ENCODE measurements around the gene PSMD4.
A peak's percentile ranks its signal among the peaks of the same experiment; 100 is the strongest.

The PSMD4 gene

DNA sequence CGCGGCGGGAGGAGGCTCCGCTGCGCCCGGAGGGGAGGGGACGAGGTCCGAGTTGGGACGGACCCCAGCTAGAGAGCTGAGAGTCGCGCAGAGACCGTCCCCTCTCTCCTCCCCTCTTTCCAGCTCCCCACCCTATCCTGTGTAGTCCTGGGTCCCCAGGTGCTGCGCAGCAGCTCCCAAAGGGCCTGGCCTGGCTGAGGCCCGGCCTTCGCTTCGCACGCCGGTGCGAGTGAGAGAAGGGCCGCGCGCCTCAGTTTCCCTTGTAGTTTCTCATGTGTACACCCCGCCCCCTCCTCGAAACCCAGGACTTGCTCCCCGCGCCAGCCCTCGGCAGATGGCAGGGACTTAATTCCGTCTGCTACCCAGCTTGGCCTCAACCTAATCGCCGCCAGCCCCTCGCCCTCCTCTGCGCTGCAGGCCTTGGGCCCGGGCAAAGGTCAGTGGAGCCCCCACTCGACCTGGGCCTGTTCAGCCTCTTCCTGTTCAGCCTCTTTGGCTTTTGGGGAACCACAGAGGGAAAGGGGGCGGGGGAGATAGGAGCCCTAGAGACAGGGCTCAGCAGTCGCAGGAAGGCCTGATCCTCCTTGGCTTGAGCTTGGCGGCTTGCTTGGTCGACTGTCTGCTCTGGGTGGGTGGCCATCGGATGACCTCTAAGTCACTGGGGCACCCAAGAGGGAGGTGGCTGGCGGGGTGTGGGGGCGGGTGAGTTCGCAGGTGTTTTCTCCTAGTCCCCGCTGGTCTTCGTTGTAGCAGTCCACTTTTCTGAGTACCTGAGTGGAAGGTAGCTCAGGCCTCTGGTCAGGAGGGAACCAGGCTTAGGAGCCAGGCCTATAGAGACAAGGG is 28.6 kb downstream of the PSMD4 start:
- Histone ChIP-seq H3K79me2 (ENCODE audit: insufficient read depth, low read length) (peaks cover 40% of the 10 kb centered on the region), H3K36me3 (ENCODE audit: insufficient read depth, low read length) (peaks cover 22% of the 10 kb centered on the region; the same call in 1 of the 2 replicates), H3F3A (ENCODE audit: low read depth) (peaks cover 3% of the 10 kb centered on the region; the same call in 1 of the 2 replicates), H3K4me2 (ENCODE audit: low read depth, low read length, poor library complexity, severe bottlenecking) (peak overlapping the region; percentile 96), H3K9ac (ENCODE audit: low read depth, low read length, poor library complexity, severe bottlenecking) (peak overlapping the region; percentile 91), H3K4me3 (ENCODE audit: low read length, poor library complexity, severe bottlenecking) (peak overlapping the region; percentile 89), H4K20me1 (ENCODE audit: insufficient read depth, low read length, poor library complexity, severe bottlenecking) (peaks cover 35% of the 10 kb centered on the region), H2AFZ (ENCODE audit: low read length) (peak overlapping the region; percentile 68), H3K9me3 (ENCODE audit: insufficient read depth, low read depth, low read length) (no peaks in the 10 kb centered on the region), H3K9me2 (replicated peaks; ENCODE audit: low read depth, low read length) (no peaks in the 10 kb centered on the region), H3K27me3 (ENCODE audit: insufficient read depth, low read length, poor library complexity, severe bottlenecking) (no peaks in the 10 kb centered on the region), H3K4me1 (ENCODE audit: insufficient read depth, low read length, poor library complexity, severe bottlenecking) (peaks cover 19% of the 10 kb centered on the region)
- TF ChIP-seq, protein P1, sequence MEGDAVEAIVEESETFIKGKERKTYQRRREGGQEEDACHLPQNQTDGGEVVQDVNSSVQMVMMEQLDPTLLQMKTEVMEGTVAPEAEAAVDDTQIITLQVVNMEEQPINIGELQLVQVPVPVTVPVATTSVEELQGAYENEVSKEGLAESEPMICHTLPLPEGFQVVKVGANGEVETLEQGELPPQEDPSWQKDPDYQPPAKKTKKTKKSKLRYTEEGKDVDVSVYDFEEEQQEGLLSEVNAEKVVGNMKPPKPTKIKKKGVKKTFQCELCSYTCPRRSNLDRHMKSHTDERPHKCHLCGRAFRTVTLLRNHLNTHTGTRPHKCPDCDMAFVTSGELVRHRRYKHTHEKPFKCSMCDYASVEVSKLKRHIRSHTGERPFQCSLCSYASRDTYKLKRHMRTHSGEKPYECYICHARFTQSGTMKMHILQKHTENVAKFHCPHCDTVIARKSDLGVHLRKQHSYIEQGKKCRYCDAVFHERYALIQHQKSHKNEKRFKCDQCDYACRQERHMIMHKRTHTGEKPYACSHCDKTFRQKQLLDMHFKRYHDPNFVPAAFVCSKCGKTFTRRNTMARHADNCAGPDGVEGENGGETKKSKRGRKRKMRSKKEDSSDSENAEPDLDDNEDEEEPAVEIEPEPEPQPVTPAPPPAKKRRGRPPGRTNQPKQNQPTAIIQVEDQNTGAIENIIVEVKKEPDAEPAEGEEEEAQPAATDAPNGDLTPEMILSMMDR (conservative IDR thresholded peaks at IDR 0.05; ENCODE audit: low read length): no peak
- no peak for TF ChIP-seq EZH2phosphoT487 (IDR thresholded peaks at IDR 0.05; ENCODE audit: borderline replicate concordance)

DNA sequence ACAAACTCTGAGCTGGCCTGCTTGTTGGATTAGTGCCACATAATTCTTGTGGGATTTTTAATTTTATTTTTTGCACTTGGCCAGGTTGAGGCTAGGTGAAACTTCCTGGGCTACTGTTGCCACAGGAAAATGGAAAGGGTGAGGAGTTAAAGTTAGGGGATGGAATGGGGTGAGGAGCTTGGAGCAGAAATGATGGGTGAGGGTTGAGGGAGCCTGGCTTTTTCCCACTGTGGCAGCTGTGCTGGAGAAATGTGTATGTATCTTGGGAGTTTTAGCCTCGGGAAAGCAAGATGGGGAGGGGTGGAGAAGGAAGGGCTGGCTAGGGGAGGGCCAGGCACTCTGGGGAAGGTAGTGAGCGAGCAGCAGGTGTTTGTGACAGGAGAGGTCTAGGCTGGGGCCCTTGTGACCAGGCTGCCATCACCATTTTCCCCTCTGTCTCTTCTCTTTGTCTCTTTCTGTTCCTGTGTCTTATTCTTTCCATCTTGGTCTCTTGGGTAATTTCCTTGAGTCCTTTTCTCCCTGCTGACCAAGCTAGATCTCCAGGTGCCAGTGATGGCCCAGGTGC is 29.6 kb downstream of the PSMD4 start:
- H3K79me2 ChIP-seq (ENCODE audit: insufficient read depth, low read length): peaks cover 44% of the 10 kb centered on the region
- peaks cover 37% of the 10 kb centered on the region for H4K20me1 ChIP-seq (ENCODE audit: insufficient read depth, low read length, poor library complexity, severe bottlenecking)
- no peaks in the 10 kb centered on the region for H3K9me2 ChIP-seq (replicated peaks; ENCODE audit: low read depth, low read length)
- peaks cover 19% of the 10 kb centered on the region for H3K4me1 ChIP-seq (ENCODE audit: insufficient read depth, low read length, poor library complexity, severe bottlenecking)
- H3F3A ChIP-seq (ENCODE audit: low read depth): peaks cover 3% of the 10 kb centered on the region; the same call in 1 of the 2 replicates
- H3K4me3 ChIP-seq (ENCODE audit: low read length, poor library complexity, severe bottlenecking): peak overlapping the region; percentile 89
- H3K9ac ChIP-seq (ENCODE audit: low read depth, low read length, poor library complexity, severe bottlenecking): peak overlapping the region; percentile 91
- no peaks in the 10 kb centered on the region for H3K27me3 ChIP-seq (ENCODE audit: insufficient read depth, low read length, poor library complexity, severe bottlenecking)
- H3K36me3 ChIP-seq (ENCODE audit: insufficient read depth, low read length): peaks cover 32% of the 10 kb centered on the region; the same call in 1 of the 2 replicates
- H3K9me3 ChIP-seq (ENCODE audit: insufficient read depth, low read depth, low read length): no peaks in the 10 kb centered on the region
- peak overlapping the region; percentile 96 for H3K4me2 ChIP-seq (ENCODE audit: low read depth, low read length, poor library complexity, severe bottlenecking)
- TF ChIP-seq EZH2phosphoT487 (IDR thresholded peaks at IDR 0.05; ENCODE audit: borderline replicate concordance): no peak
- TF ChIP-seq, protein P1 (conservative IDR thresholded peaks at IDR 0.05; ENCODE audit: low read length): no peak
- H2AFZ ChIP-seq (ENCODE audit: low read length): no peak overlapping the region

DNA sequence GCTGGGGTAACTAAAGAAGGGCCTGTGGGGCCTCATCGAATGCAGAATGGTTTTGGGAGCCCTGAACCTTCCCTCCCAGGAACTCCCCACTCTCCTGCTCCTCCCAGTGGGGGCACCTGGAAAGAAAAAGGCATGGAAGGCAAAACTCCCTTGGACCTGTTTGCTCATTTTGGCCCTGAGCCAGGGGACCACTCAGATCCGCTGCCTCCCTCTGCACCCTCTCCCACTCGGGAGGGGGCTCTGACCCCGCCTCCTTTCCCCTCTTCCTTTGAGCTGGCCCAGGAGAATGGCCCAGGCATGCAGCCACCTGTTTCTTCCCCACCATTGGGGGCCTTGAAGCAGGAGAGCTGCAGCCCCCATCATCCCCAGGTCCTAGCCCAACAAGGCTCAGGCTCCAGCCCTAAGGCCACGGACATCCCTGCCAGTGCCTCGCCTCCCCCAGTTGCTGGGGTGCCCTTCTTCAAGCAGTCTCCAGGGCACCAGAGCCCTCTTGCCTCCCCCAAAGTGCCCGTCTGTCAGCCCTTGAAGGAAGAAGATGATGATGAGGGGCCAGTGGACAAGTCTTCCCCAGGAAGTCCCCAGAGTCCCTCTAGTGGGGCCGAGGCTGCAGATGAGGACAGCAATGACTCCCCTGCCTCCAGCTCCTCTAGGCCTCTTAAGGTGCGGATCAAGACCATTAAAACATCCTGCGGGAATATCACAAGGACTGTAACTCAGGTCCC is 32.2 kb downstream of the PSMD4 start:
- Histone ChIP-seq H3K9me3 (ENCODE audit: insufficient read depth, low read depth, low read length) (no peaks in the 10 kb centered on the region), H3K27me3 (ENCODE audit: insufficient read depth, low read length, poor library complexity, severe bottlenecking) (no peaks in the 10 kb centered on the region), H3K9ac (ENCODE audit: low read depth, low read length, poor library complexity, severe bottlenecking) (no peak overlapping the region), H3K36me3 (ENCODE audit: insufficient read depth, low read length) (peaks cover 49% of the 10 kb centered on the region; the same call in 1 of the 2 replicates), H2AFZ (ENCODE audit: low read length) (no peak overlapping the region), H3K4me1 (ENCODE audit: insufficient read depth, low read length, poor library complexity, severe bottlenecking) (peaks cover 15% of the 10 kb centered on the region), H3F3A (ENCODE audit: low read depth) (no peaks in the 10 kb centered on the region), H4K20me1 (ENCODE audit: insufficient read depth, low read length, poor library complexity, severe bottlenecking) (peaks cover 37% of the 10 kb centered on the region), H3K4me2 (ENCODE audit: low read depth, low read length, poor library complexity, severe bottlenecking) (no peak overlapping the region), H3K79me2 (ENCODE audit: insufficient read depth, low read length) (peaks cover 44% of the 10 kb centered on the region), H3K9me2 (replicated peaks; ENCODE audit: low read depth, low read length) (no peaks in the 10 kb centered on the region), H3K4me3 (ENCODE audit: low read length, poor library complexity, severe bottlenecking) (no peak overlapping the region)
- TF ChIP-seq, protein P1 (conservative IDR thresholded peaks at IDR 0.05; ENCODE audit: low read length): no peak
- no peak for TF ChIP-seq EZH2phosphoT487 (IDR thresholded peaks at IDR 0.05; ENCODE audit: borderline replicate concordance)

Data from Loucy (cell line).